ENCODE results near the gene MAP3K2.

The MAP3K2 gene

DNA sequence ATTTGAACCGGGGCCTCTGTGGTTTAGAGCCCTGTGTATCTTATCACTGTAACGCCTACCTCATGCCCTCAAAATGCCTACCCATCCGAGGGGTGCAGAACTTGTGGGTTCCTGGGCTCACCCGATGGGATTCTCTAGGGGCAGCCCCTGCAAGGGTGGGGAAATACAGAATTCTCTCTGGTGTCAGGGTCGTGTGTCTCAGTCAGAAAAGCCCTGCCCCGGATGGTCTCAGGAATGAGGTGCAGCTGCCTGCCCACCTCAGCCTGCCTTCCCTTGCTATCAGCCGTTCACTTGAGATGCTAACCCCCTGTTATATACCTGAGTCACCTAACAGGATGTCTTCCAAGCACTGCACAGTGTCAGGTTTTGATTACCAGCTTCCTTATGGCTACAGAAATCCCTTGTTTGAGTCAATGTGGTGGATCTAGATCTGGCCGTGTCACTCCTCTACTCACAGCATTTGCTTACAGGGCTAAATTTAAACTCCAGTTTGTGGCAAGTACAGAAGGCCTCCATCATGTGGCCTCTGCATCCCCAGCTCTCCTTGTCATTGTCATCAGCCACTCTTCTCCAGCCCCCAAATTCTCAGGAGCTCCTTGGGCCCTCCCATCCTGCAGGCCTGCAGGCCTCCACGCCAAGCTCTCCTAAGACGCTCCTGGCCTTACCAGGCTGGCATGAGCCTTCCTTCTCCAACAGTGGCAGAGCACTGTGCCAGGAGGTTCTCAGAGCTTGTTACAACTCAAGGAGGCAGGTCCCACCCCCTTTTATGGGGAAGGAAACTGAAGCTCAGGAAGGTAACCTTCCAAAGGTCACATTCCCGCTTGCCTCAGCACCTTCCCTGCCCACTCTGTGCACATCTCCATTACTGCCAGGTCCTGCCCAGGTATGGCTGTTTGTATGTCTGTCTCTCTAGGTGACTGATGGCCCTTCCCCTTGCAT, 14.3 kb upstream of the MAP3K2 start:
- CTCF ChIA-PET: interaction anchor here (1.1 kb wide), 1 partner anchor 77 kb away, joined by 3 read pairs; no protein-coding TSS in a partner anchor
- DNase-seq (ENCODE audit: low read depth, low spot score): no peak
- no peak overlapping the region for H3K4me3 ChIP-seq (ENCODE audit: low read depth, low read length)
- POLR2A ChIA-PET: interaction anchor here (0.6 kb wide), 1 partner anchor 358 kb away, joined by 3 read pairs; no protein-coding TSS in a partner anchor
- no peak for TF ChIP-seq CTCF (IDR thresholded peaks at IDR 0.05; ENCODE audit: insufficient read depth, low read length, missing control alignments)

GRCh38 chr2:127400897-127401756, 13.4 kb upstream of the MAP3K2 start:
- TF ChIP-seq CTCF (IDR thresholded peaks at IDR 0.05; ENCODE audit: insufficient read depth, low read length, missing control alignments): no peak
- ChIA-PET POLR2A (interaction anchor here (0.6 kb wide), 1 partner anchor 359 kb away, joined by 3 read pairs; no protein-coding TSS in a partner anchor), CTCF (interaction anchor here (1.1 kb wide), 1 partner anchor 78 kb away, joined by 3 read pairs; no protein-coding TSS in a partner anchor)
- no peak overlapping the region for H3K4me3 ChIP-seq (ENCODE audit: low read depth, low read length)
- no peak for DNase-seq (ENCODE audit: low read depth, low spot score)

GRCh38 chr2:127400533-127400896, 12.7 kb upstream of the MAP3K2 start:
- TF ChIP-seq CTCF (IDR thresholded peaks at IDR 0.05; ENCODE audit: insufficient read depth, low read length, missing control alignments): no peak
- POLR2A ChIA-PET: no interaction called here
- no peak for DNase-seq (ENCODE audit: low read depth, low spot score)
- no peak overlapping the region for H3K4me3 ChIP-seq (ENCODE audit: low read depth, low read length)
- CTCF ChIA-PET: no interaction called here

DNA sequence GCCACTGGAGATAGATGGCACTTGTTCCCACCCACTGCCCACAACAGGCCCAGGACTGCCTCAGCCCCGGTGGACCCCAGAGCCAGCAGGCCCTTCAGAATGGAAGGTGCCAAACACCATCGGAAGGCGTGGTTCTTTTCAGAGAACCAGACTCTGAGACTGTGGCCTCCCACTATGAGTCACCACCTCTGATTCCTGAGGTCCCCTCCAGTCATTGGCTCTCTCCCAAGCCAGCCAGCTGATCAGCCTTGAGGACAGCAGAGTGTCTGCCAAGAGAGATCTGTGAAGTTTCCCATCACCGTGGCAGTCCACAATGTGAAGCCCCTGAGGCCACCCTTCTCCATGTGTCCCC, 10.4 kb upstream of the MAP3K2 start:
- no peak for TF ChIP-seq CTCF (IDR thresholded peaks at IDR 0.05; ENCODE audit: insufficient read depth, low read length, missing control alignments)
- ChIA-PET CTCF (no interaction called here), POLR2A (interaction anchor here (0.7 kb wide), 1 partner anchor 13 kb away, joined by 4 read pairs; no protein-coding TSS in a partner anchor)
- no peak overlapping the region for H3K4me3 ChIP-seq (ENCODE audit: low read depth, low read length)
- DNase-seq (ENCODE audit: low read depth, low spot score): peak; percentile 52

- ChIA-PET POLR2A (interaction anchor here (0.5 to 0.7 kb wide), 2 partner anchors 13 to 31 kb away, joined by 3 to 4 read pairs; no protein-coding TSS in a partner anchor), CTCF (no interaction called here)
- no peak overlapping the region for H3K4me3 ChIP-seq (ENCODE audit: low read depth, low read length)
- no peak for DNase-seq (ENCODE audit: low read depth, low spot score)
- TF ChIP-seq CTCF (IDR thresholded peaks at IDR 0.05; ENCODE audit: insufficient read depth, low read length, missing control alignments): no peak
Observed at GRCh38 chr2:127397568-127398238, 9.9 kb upstream of the MAP3K2 start.

Data from AG04449 (cell line).